ENCODE data around the gene CPEB2.
A peak's percentile ranks its signal among the peaks of the same experiment; 100 is the strongest.

CPEB2 gene

DNA sequence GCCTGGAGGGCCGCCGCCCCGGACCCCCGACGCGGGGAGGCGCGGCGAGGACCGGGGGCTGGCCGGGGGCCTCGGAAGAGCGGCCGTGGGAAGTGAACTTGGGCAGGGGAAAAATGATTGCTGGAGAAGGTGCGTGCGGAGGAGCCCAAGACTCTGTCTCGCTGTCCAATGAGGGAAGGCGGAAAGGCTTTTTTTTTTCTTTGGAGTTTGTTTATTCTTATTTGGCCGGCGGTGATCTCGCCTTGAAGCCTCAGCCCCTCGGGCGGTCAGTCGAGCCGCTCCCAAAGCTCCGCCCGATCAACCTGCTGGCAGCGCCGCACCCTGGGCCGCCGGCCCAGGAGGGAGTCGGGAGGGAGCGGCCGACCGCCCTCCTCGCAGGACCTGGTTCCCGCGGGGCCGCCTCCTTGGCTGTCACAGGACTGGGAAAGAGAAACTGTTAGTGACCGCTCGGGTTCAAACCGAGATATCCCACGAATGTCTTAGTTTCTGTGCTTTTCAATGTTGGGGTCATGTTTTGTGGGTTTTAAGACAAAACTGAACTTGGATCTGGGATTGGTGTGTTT is 2.5 kb downstream of the CPEB2 start:
- peaks cover 34% of the 10 kb centered on the region for H3K79me2 ChIP-seq (ENCODE audit: control insufficient read depth, low read length)
- H3K4me2 ChIP-seq (ENCODE audit: low read length), result peak overlapping the region; percentile 75
- no peaks in the 10 kb centered on the region for H3K27me3 ChIP-seq (ENCODE audit: control insufficient read depth, low read length)
- peaks cover 29% of the 10 kb centered on the region for H3K4me1 ChIP-seq (ENCODE audit: control insufficient read depth, low read length)
- H3K27ac ChIP-seq (ENCODE audit: low read depth, low read length), result peak overlapping the region; percentile 61
- H3K9me2 ChIP-seq (replicated peaks; ENCODE audit: control insufficient read depth, low read length), result no peaks in the 10 kb centered on the region
- H3K36me3 ChIP-seq (ENCODE audit: control insufficient read depth, low read length), result peaks cover 8% of the 10 kb centered on the region
- TF ChIP-seq, protein P1, sequence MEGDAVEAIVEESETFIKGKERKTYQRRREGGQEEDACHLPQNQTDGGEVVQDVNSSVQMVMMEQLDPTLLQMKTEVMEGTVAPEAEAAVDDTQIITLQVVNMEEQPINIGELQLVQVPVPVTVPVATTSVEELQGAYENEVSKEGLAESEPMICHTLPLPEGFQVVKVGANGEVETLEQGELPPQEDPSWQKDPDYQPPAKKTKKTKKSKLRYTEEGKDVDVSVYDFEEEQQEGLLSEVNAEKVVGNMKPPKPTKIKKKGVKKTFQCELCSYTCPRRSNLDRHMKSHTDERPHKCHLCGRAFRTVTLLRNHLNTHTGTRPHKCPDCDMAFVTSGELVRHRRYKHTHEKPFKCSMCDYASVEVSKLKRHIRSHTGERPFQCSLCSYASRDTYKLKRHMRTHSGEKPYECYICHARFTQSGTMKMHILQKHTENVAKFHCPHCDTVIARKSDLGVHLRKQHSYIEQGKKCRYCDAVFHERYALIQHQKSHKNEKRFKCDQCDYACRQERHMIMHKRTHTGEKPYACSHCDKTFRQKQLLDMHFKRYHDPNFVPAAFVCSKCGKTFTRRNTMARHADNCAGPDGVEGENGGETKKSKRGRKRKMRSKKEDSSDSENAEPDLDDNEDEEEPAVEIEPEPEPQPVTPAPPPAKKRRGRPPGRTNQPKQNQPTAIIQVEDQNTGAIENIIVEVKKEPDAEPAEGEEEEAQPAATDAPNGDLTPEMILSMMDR (IDR thresholded peaks at IDR 0.05; ENCODE audit: low read depth, low read length, poor library complexity, severe bottlenecking), result no peak
- no peak for TF ChIP-seq EZH2phosphoT487 (IDR thresholded peaks at IDR 0.05; ENCODE audit: borderline replicate concordance, low read length)
- H3K4me3 ChIP-seq (ENCODE audit: low read length), result peak overlapping the region; percentile 86
- peaks cover 7% of the 10 kb centered on the region for H3F3A ChIP-seq (ENCODE audit: control insufficient read depth, insufficient read depth)
- no peaks in the 10 kb centered on the region for H3K9me3 ChIP-seq (ENCODE audit: control insufficient read depth, insufficient read depth, low read length)
- no peaks in the 10 kb centered on the region for H4K20me1 ChIP-seq (ENCODE audit: control insufficient read depth, insufficient read depth, low read depth, low read length)

DNA sequence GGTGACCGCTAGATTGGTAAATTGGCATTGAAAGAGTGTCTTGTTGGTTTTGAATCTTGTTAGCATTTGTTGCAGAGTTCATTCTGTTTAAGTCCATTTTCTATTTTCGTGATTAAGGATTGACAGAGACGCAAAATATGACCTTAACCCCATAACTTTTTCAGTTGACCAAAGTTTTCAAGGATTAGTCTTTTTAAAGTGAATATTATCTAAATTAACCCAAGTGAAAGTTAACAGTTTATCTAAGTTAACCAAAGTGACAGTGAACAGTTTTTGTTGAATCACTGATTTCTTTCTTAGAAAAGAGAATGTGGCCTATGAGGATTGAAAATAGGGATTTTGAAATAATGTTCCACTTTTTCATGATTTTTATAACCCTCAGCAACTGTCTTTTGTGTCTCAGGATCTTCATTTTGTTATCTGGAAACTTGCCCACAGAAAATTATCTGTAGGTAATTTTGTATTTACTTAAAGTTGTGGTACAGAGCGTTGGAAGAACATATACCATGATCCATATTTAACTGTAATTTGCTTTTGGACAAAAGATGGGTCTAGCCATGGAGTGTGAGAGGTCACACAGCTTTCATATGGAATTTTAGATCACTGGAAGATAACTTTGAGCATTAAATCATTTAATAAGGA is 3.3 kb downstream of the CPEB2 start:
- H3K27ac ChIP-seq (ENCODE audit: low read depth, low read length), result no peak overlapping the region
- no peaks in the 10 kb centered on the region for H4K20me1 ChIP-seq (ENCODE audit: control insufficient read depth, insufficient read depth, low read depth, low read length)
- TF ChIP-seq, protein P1 (IDR thresholded peaks at IDR 0.05; ENCODE audit: low read depth, low read length, poor library complexity, severe bottlenecking), result no peak
- TF ChIP-seq EZH2phosphoT487 (IDR thresholded peaks at IDR 0.05; ENCODE audit: borderline replicate concordance, low read length), result no peak
- H3K79me2 ChIP-seq (ENCODE audit: control insufficient read depth, low read length), result peaks cover 34% of the 10 kb centered on the region
- no peaks in the 10 kb centered on the region for H3K9me3 ChIP-seq (ENCODE audit: control insufficient read depth, insufficient read depth, low read length)
- peak overlapping the region; percentile 75 for H3K4me2 ChIP-seq (ENCODE audit: low read length)
- H3F3A ChIP-seq (ENCODE audit: control insufficient read depth, insufficient read depth), result peaks cover 7% of the 10 kb centered on the region
- peaks cover 28% of the 10 kb centered on the region for H3K4me1 ChIP-seq (ENCODE audit: control insufficient read depth, low read length)
- no peaks in the 10 kb centered on the region for H3K9me2 ChIP-seq (replicated peaks; ENCODE audit: control insufficient read depth, low read length)
- no peaks in the 10 kb centered on the region for H3K27me3 ChIP-seq (ENCODE audit: control insufficient read depth, low read length)
- H3K4me3 ChIP-seq (ENCODE audit: low read length), result peak overlapping the region; percentile 86
- peaks cover 8% of the 10 kb centered on the region for H3K36me3 ChIP-seq (ENCODE audit: control insufficient read depth, low read length)

- Histone ChIP-seq H3K27me3 (ENCODE audit: control insufficient read depth, low read length) (no peaks in the 10 kb centered on the region), H4K20me1 (ENCODE audit: control insufficient read depth, insufficient read depth, low read depth, low read length) (no peaks in the 10 kb centered on the region), H3K27ac (ENCODE audit: low read depth, low read length) (no peak overlapping the region), H3K4me2 (ENCODE audit: low read length) (peak overlapping the region; percentile 75), H3K4me3 (ENCODE audit: low read length) (peak overlapping the region; percentile 86), H3K79me2 (ENCODE audit: control insufficient read depth, low read length) (peaks cover 34% of the 10 kb centered on the region), H3F3A (ENCODE audit: control insufficient read depth, insufficient read depth) (peaks cover 7% of the 10 kb centered on the region), H3K9me3 (ENCODE audit: control insufficient read depth, insufficient read depth, low read length) (no peaks in the 10 kb centered on the region), H3K9me2 (replicated peaks; ENCODE audit: control insufficient read depth, low read length) (no peaks in the 10 kb centered on the region), H3K4me1 (ENCODE audit: control insufficient read depth, low read length) (peaks cover 22% of the 10 kb centered on the region), H3K36me3 (ENCODE audit: control insufficient read depth, low read length) (peaks cover 8% of the 10 kb centered on the region)
- TF ChIP-seq, protein P1 (IDR thresholded peaks at IDR 0.05; ENCODE audit: low read depth, low read length, poor library complexity, severe bottlenecking), result peak; percentile 66
- TF ChIP-seq EZH2phosphoT487 (IDR thresholded peaks at IDR 0.05; ENCODE audit: borderline replicate concordance, low read length), result no peak
Observed at GRCh38 chr4:15006416-15007024, 4.2 kb downstream of the CPEB2 start.
